Neural cell (in vitro differentiated cells): Measurements from ENCODE around the gene ROR2. TPM values are rescaled to one million over a fixed set of nuclear protein-coding genes. Genes with fewer than 3 reads are reported as not detected.
"Not testable (repeated sequence)": the region's sequence is repeated elsewhere in the genome, so short reads cannot be mapped to it uniquely, and the experiment has no call there.

Source experiments
- H2AFZ ChIP-seq: fragments of 200-600, 300-800 bp; sonication (generic), shearing (Covaris generic); 2 replicates; pipeline ENCODE4 v1.6.0; 2014; ENCODE audit warnings: low read depth, mild to moderate bottlenecking, antibody characterized with exemption, low read length, moderate library complexity
- H3F3A ChIP-seq: fragments of 200-600 bp; shearing (Covaris generic); 2 replicates; pipeline ENCODE4 v1.6.1; 2016; ENCODE audit warnings: mild to moderate bottlenecking, moderate library complexity, mixed read lengths, antibody characterized with exemption, low read length; ENCODE audit not compliant: insufficient read depth, poor library complexity, severe bottlenecking
- H3K27ac ChIP-seq: fragments of 200-600, 300-800 bp; sonication (generic), shearing (Covaris generic); 2 replicates; pipeline ENCODE4 v1.5.1; 2014; ENCODE audit warnings: mild to moderate bottlenecking, low read length, moderate library complexity
- H3K27me3 ChIP-seq: fragments of 300-800, 200-600 bp; sonication (generic), shearing (Covaris generic); 2 replicates; pipeline ENCODE4 v1.6.0; 2014; ENCODE audit warnings: mild to moderate bottlenecking, low read depth, low read length, moderate library complexity; ENCODE audit not compliant: insufficient read depth
- H3K36me3 ChIP-seq: fragments of 300-800, 200-600 bp; sonication (generic), shearing (Covaris generic); 2 replicates; pipeline ENCODE4 v1.5.1; 2014; ENCODE audit warnings: mild to moderate bottlenecking, antibody characterized with exemption, low read length, moderate library complexity; ENCODE audit not compliant: insufficient read depth
- H3K4me2 ChIP-seq: fragments of 300-800, 200-600 bp; sonication (generic), shearing (Covaris generic); 2 replicates; pipeline ENCODE4 v1.6.0; 2014; ENCODE audit warnings: mild to moderate bottlenecking, low read length
- H3K4me3 ChIP-seq: fragments of 300-800, 200-600 bp; sonication (generic), shearing (Covaris generic); 2 replicates; pipeline ENCODE4 v1.5.1; 2014; ENCODE audit warnings: mild to moderate bottlenecking, low read length, moderate library complexity
- H3K79me2 ChIP-seq: fragments of 200-600 bp; shearing (Covaris generic); replicated peaks from 2 replicates; pipeline ENCODE4 v1.6.0; 2014; ENCODE audit warnings: mild to moderate bottlenecking, low read length, moderate library complexity; ENCODE audit not compliant: insufficient read depth
- H3K9ac ChIP-seq: fragments of 300-800, 200-600 bp; sonication (generic), shearing (Covaris generic); 2 replicates; pipeline ENCODE4 v1.6.1; 2016; ENCODE audit warnings: mild to moderate bottlenecking, low read length, mixed read lengths
- H3K9me2 ChIP-seq: fragments of 200-600 bp; shearing (Covaris generic); 2 replicates; pipeline ENCODE4 v1.6.1; 2016; ENCODE audit warnings: mild to moderate bottlenecking, low read length, mixed read lengths; ENCODE audit not compliant: insufficient read depth
- H3K9me3 ChIP-seq: fragments of 200-600, 300-800 bp; sonication (generic), shearing (Covaris generic); 2 replicates; pipeline ENCODE4 v1.6.1; 2016; ENCODE audit warnings: mild to moderate bottlenecking, mixed run types, low read length, moderate library complexity, mixed read lengths
- H4K20me1 ChIP-seq: fragments of 200-600 bp; shearing (Covaris generic); 2 replicates; pipeline ENCODE4 v1.6.1; 2016; ENCODE audit warnings: mild to moderate bottlenecking, mixed run types; ENCODE audit not compliant: insufficient read depth
- EP300 ChIP-seq: fragments of 450-650 bp; conservative IDR thresholded peaks from 2 replicates; pipeline ENCODE4 v1.6.1; 2014; ENCODE audit warnings: antibody characterized with exemption, mild to moderate bottlenecking, moderate library complexity; ENCODE audit not compliant: poor library complexity, severe bottlenecking
- EZH2 ChIP-seq: fragments of 200-600, 300-800 bp; shearing (Covaris generic), sonication (generic); IDR thresholded peaks from 2 replicates; pipeline ENCODE4 v1.6.1; 2014; ENCODE audit warnings: antibody characterized with exemption, low read length, borderline replicate concordance, mild to moderate bottlenecking; ENCODE audit not compliant: insufficient read depth, poor library complexity, severe bottlenecking
- MXI1 ChIP-seq: fragments of 450-650 bp; conservative IDR thresholded peaks from 2 replicates; pipeline ENCODE4 v1.6.1; 2014; ENCODE audit warnings: antibody characterized with exemption, mild to moderate bottlenecking; ENCODE audit not compliant: poor library complexity, severe bottlenecking
- POLR2AphosphoS5 ChIP-seq: IDR thresholded peaks from 2 replicates; pipeline ENCODE4 v1.6.1; 2012
- RAD21 ChIP-seq: fragments of 450-650 bp; conservative IDR thresholded peaks from 2 replicates; pipeline ENCODE4 v1.6.1; 2014; ENCODE audit warnings: antibody characterized with exemption, mild to moderate bottlenecking, moderate library complexity
- SMC3 ChIP-seq: fragments of 450-650 bp; conservative IDR thresholded peaks from 2 replicates; pipeline ENCODE4 v1.6.1; 2014; ENCODE audit warnings: antibody characterized with exemption, mild to moderate bottlenecking, moderate library complexity; ENCODE audit not compliant: poor library complexity
- TAF1 ChIP-seq: IDR thresholded peaks from 2 replicates; pipeline ENCODE4 v1.6.1; 2012; ENCODE audit warnings: low read depth
- polyA plus RNA-seq: library from polyadenylated mRNA; depleted of rRNA; stranded (reverse); fragments of >200 nt; gene quantifications from 2 replicates; pipeline ENCODE4 v1.2.3, GENCODE V29; 2014
- TF ChIP-seq, protein P1 (sequence below): fragments of 450-650 bp; IDR thresholded peaks from 2 replicates; pipeline ENCODE4 v1.5.1; 2014; ENCODE audit warnings: antibody characterized with exemption, mild to moderate bottlenecking, moderate library complexity; ENCODE audit not compliant: poor library complexity, severe bottlenecking
- TF ChIP-seq, protein P2 (sequence below): IDR thresholded peaks from 2 replicates; pipeline ENCODE4 v1.6.1; 2012; ENCODE audit warnings: borderline replicate concordance

Gene ROR2
- polyA plus RNA-seq, 1 donor from 2014 or later, result 0.33 TPM

DNA sequence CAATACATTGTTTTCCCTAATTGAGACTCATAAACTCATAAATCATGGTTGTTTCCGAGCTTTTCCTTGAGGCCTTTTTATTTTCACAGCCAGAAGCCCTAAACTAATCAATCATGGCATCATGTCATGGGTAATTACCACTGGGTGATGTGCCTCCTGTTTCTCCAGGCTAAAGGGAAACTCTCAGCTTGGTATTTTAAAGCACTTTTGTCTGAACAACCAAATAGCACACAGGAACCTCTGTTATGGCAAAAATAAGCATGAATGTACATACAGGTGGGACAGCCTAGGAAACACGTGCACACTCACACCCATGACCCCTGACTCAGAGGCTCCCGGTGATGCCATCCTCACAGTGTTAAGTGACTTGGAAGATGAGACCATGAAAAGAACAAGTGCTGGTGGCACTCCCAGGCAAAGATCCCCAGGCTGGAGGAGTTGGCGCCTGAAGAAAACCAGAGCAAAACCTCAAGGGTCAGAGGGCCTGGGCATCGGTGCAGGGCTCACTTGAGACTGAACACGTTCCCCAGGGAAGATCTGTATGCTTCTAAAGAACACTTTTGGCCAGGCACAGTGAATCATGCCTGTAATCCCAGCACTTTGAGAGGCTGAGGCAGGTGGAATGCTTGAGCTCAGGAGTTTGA is 154.3 kb downstream of the ROR2 start:
- Histone ChIP-seq H3K4me3 (no peak overlapping the region), H3K27ac (no peak overlapping the region), H3K4me2 (no peak overlapping the region), H3F3A (no peaks in the 10 kb centered on the region), H3K9me3 (no peaks in the 10 kb centered on the region), H3K27me3 (no peaks in the 10 kb centered on the region), H3K9ac (no peak overlapping the region), H2AFZ (no peak overlapping the region), H3K79me2 (no peaks in the 10 kb centered on the region), H3K9me2 (no peaks in the 10 kb centered on the region), H4K20me1 (no peaks in the 10 kb centered on the region), H3K36me3 (no peaks in the 10 kb centered on the region)
- TF ChIP-seq MXI1, result no peak
- TF ChIP-seq SMC3, result no peak
- TF ChIP-seq RAD21, result no peak
- TF ChIP-seq POLR2AphosphoS5, result no peak
- TF ChIP-seq, protein P1, sequence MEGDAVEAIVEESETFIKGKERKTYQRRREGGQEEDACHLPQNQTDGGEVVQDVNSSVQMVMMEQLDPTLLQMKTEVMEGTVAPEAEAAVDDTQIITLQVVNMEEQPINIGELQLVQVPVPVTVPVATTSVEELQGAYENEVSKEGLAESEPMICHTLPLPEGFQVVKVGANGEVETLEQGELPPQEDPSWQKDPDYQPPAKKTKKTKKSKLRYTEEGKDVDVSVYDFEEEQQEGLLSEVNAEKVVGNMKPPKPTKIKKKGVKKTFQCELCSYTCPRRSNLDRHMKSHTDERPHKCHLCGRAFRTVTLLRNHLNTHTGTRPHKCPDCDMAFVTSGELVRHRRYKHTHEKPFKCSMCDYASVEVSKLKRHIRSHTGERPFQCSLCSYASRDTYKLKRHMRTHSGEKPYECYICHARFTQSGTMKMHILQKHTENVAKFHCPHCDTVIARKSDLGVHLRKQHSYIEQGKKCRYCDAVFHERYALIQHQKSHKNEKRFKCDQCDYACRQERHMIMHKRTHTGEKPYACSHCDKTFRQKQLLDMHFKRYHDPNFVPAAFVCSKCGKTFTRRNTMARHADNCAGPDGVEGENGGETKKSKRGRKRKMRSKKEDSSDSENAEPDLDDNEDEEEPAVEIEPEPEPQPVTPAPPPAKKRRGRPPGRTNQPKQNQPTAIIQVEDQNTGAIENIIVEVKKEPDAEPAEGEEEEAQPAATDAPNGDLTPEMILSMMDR, result no peak
- TF ChIP-seq EP300, result no peak
- TF ChIP-seq, protein P2, sequence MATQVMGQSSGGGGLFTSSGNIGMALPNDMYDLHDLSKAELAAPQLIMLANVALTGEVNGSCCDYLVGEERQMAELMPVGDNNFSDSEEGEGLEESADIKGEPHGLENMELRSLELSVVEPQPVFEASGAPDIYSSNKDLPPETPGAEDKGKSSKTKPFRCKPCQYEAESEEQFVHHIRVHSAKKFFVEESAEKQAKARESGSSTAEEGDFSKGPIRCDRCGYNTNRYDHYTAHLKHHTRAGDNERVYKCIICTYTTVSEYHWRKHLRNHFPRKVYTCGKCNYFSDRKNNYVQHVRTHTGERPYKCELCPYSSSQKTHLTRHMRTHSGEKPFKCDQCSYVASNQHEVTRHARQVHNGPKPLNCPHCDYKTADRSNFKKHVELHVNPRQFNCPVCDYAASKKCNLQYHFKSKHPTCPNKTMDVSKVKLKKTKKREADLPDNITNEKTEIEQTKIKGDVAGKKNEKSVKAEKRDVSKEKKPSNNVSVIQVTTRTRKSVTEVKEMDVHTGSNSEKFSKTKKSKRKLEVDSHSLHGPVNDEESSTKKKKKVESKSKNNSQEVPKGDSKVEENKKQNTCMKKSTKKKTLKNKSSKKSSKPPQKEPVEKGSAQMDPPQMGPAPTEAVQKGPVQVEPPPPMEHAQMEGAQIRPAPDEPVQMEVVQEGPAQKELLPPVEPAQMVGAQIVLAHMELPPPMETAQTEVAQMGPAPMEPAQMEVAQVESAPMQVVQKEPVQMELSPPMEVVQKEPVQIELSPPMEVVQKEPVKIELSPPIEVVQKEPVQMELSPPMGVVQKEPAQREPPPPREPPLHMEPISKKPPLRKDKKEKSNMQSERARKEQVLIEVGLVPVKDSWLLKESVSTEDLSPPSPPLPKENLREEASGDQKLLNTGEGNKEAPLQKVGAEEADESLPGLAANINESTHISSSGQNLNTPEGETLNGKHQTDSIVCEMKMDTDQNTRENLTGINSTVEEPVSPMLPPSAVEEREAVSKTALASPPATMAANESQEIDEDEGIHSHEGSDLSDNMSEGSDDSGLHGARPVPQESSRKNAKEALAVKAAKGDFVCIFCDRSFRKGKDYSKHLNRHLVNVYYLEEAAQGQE, result no peak
- no peak for TF ChIP-seq TAF1
- no peak for TF ChIP-seq EZH2

DNA sequence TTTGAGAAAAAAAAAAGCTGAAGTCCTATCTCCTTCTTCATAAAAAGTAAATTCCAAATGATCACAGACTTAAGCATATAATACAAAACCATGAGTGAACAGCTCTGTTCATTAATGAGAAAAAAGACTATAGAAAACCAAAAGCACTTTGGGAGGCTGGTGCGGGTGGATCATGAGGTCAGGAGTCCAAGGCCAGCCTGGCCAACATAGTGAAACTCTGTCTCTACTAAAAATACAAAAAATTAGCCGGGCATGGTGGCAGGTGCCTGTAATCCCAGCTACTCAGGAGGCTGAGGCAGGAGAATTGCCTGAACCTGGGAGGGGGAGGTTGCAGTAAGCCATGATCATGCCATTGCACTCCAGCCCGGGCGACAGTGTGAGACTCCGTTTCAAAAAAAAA is 156.7 kb downstream of the ROR2 start:
- H2AFZ ChIP-seq, H4K20me1 ChIP-seq, H3K27ac ChIP-seq, H3K9me2 ChIP-seq, H3K27me3 ChIP-seq, H3K79me2 ChIP-seq, H3F3A ChIP-seq, H3K4me3 ChIP-seq, H3K4me2 ChIP-seq, H3K36me3 ChIP-seq, H3K9me3 ChIP-seq, H3K9ac ChIP-seq: not testable (repeated sequence)

DNA sequence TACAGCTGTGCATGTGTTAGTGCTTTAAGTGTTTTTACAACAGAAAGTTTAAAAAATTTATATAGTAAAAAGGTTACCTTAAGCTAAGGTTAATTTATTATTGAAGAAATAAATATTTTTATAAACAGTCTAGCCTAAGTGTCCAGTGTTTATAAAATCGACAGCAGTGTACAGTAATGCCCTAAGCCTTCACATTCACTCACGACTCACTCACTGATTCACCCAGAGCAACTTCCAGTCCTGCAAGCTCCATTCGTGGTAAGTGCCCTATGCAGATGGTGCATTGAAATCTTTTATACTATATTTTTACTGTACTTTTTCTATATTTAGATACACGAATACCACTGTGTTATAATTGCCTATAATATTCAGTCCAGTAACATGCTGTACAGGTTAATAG is 159.1 kb downstream of the ROR2 start:
- H3K9me3 ChIP-seq, result no peaks in the 10 kb centered on the region
- H4K20me1 ChIP-seq, result no peaks in the 10 kb centered on the region
- no peaks in the 10 kb centered on the region for H3K27me3 ChIP-seq
- TF ChIP-seq POLR2AphosphoS5 (no peak), TAF1 (no peak), RAD21 (no peak), EP300 (no peak), EZH2 (no peak), MXI1 (no peak), SMC3 (no peak)
- TF ChIP-seq, protein P2, result no peak
- TF ChIP-seq, protein P1, result no peak
- H3K9ac ChIP-seq, result no peak overlapping the region
- H3K4me3 ChIP-seq, result no peak overlapping the region
- no peaks in the 10 kb centered on the region for H3F3A ChIP-seq
- no peak overlapping the region for H3K27ac ChIP-seq
- no peaks in the 10 kb centered on the region for H3K9me2 ChIP-seq
- H3K36me3 ChIP-seq, result no peaks in the 10 kb centered on the region
- H3K79me2 ChIP-seq, result no peaks in the 10 kb centered on the region
- no peak overlapping the region for H2AFZ ChIP-seq
- no peak overlapping the region for H3K4me2 ChIP-seq
